GM06990 (cell line): ENCODE results near the gene CRK.

Source experiments
- DNase-seq: peaks from one replicate; pipeline ENCODE4 v3.0.0-alpha.2; 2011; ENCODE audit not compliant: insufficient read length; ENCODE audit errors: extremely low read depth
- H3K27me3 ChIP-seq: replicated peaks from 2 replicates; pipeline ENCODE4 v1.6.0; 2011; ENCODE audit warnings: low read length; ENCODE audit not compliant: control insufficient read depth, insufficient read depth
- H3K36me3 ChIP-seq: 2 replicates; pipeline ENCODE4 v1.5.1; 2011; ENCODE audit warnings: low read length; ENCODE audit not compliant: control insufficient read depth, insufficient read depth
- H3K4me3 ChIP-seq: replicated peaks from 2 replicates; pipeline ENCODE4 v1.5.1; 2011; ENCODE audit warnings: low read depth, mild to moderate bottlenecking, control low read depth, low read length
- TF ChIP-seq, protein P1 (sequence below): IDR thresholded peaks from 2 replicates; pipeline ENCODE4 v1.5.1; 2011; ENCODE audit warnings: low read length, control low read depth, mild to moderate bottlenecking, inconsistent platforms; ENCODE audit not compliant: insufficient read depth, poor library complexity, severe bottlenecking

CRK gene

DNA sequence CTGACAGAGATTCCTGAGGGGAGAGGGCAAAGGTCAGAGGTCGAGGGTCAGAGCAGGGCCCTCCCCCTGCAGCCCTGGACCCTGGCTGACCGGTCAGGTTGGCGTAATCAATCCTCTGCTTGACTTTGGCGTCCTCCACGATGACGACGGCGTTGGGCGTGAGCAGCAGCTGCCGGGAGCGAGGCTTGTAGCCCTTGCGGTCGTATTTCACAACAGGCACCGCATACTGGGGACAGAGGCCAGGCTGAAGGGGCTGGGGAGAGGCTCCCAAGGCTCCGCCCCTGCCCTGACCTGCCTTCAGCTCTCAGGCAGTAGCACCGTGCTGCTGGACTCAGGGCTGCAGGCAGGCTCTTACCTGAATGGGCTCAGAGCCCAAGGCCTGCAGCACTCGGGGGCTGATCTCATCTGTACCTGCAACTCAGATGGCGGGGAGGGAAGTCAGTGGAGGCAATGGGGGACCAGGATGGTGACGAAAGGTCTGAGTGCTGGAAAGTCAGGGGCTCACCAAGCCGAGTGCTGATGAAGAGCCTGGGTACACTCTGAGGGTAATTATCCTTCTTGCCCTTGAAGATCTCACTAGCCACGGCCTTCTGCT, 12.0 kb upstream of the CRK start:
- no peak overlapping the region for H3K4me3 ChIP-seq
- TF ChIP-seq, protein P1, sequence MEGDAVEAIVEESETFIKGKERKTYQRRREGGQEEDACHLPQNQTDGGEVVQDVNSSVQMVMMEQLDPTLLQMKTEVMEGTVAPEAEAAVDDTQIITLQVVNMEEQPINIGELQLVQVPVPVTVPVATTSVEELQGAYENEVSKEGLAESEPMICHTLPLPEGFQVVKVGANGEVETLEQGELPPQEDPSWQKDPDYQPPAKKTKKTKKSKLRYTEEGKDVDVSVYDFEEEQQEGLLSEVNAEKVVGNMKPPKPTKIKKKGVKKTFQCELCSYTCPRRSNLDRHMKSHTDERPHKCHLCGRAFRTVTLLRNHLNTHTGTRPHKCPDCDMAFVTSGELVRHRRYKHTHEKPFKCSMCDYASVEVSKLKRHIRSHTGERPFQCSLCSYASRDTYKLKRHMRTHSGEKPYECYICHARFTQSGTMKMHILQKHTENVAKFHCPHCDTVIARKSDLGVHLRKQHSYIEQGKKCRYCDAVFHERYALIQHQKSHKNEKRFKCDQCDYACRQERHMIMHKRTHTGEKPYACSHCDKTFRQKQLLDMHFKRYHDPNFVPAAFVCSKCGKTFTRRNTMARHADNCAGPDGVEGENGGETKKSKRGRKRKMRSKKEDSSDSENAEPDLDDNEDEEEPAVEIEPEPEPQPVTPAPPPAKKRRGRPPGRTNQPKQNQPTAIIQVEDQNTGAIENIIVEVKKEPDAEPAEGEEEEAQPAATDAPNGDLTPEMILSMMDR, result no peak
- H3K27me3 ChIP-seq, result no peaks in the 10 kb centered on the region
- peaks cover 37% of the 10 kb centered on the region for H3K36me3 ChIP-seq
- no peak for DNase-seq

GRCh38 chr17:1467258-1467657, 11.2 kb upstream of the CRK start:
- Histone ChIP-seq H3K36me3 (peaks cover 35% of the 10 kb centered on the region), H3K27me3 (no peaks in the 10 kb centered on the region), H3K4me3 (no peak overlapping the region)
- TF ChIP-seq, protein P1, result no peak
- no peak for DNase-seq

DNA sequence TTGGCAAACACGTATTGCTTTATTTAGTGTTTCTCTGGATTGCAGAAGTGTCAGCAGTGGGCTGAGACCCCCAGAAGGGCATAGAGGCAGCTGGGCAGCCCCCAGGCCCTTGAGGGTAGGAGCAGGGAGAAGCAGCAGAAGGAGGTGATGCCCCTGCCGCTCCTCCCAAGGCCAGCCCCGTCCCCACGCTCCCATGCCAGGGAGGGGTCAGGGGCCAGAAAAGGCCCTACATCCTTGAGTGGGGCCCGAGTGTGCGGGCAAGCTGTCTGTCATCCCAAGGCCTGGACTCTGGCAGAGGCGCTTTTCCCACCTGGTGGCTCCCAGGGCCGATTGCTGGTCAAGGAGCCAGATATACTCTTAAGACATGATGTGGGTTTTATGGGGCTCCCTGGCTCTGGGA, 8.2 kb upstream of the CRK start:
- no peak overlapping the region for H3K4me3 ChIP-seq
- H3K36me3 ChIP-seq, result peaks cover 17% of the 10 kb centered on the region
- H3K27me3 ChIP-seq, result no peaks in the 10 kb centered on the region
- no peak for DNase-seq
- TF ChIP-seq, protein P1, result no peak

- TF ChIP-seq, protein P1, result no peak
- Histone ChIP-seq H3K36me3 (peaks cover 7% of the 10 kb centered on the region), H3K27me3 (no peaks in the 10 kb centered on the region), H3K4me3 (no peak overlapping the region)
- peak; percentile 55 for DNase-seq
Observed at GRCh38 chr17:1462164-1463112, 6.4 kb upstream of the CRK start.

DNA sequence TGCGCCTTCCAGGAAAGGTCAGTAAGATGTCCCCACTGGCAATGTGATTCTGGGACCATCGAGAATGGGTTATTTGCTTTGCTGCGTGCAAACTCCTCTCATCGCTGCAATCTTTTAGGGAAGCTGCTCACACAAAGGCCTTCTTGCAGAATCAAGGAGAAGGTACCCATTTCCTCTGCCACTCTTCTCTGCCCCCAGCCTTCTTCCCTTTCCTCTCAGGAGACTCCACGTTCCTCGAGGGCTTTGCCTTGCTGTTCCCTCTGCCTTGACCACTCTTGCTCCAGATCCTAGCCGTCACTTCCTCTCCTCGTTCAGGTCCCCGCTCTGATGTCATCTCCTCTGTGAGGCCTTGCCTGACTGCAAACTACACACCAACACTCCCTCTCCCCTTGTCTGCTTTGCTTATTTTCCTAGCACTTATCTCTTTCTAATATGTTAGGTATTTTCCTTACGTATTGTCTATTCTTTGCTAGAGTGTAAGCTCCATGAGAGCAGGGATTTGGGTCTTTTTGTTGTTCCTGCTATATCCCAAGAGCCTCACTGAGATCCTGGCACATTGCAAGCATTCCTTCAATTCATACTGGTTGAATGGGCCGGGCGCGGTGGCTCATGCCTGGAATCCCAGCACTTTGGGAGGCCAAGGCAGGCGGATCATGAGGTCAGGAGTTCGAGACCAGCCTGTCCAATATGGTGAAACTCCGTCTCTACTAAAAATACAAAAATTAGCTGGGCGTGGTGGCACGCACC, 5.3 kb upstream of the CRK start:
- DNase-seq, result no peak
- TF ChIP-seq, protein P1, result no peak
- H3K27me3 ChIP-seq, result no peaks in the 10 kb centered on the region
- H3K36me3 ChIP-seq, result peaks cover 4% of the 10 kb centered on the region
- H3K4me3 ChIP-seq, result no peak overlapping the region
